ENCODE measurements around the gene GNAT3. TPM values are rescaled to one million over a fixed set of nuclear protein-coding genes. Genes with fewer than 3 reads are reported as not detected.

Gene GNAT3
- total RNA-seq, 1 donor from 2014 or later = 0.70 TPM

DNA sequence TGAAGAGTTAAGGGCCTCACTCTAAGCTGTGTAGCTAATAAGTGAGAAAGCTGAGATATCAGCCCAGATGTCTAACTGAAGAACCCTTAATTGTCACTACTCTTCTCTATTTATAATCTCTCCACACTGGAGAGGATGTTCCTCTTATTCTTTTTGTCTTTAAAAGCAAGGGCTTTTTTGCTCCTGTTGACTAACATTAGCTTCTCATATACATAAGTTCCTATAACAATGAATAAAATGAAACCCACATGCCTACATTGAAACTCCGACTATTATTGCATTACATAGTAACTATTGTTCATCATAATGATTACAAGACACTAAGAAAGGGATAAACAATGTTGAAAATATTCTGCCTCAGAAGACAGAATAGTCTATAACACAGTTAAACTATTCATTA, 67.1 kb downstream of the GNAT3 start:
- no peaks in the 10 kb centered on the region for H3K27me3 Mint-ChIP-seq

DNA sequence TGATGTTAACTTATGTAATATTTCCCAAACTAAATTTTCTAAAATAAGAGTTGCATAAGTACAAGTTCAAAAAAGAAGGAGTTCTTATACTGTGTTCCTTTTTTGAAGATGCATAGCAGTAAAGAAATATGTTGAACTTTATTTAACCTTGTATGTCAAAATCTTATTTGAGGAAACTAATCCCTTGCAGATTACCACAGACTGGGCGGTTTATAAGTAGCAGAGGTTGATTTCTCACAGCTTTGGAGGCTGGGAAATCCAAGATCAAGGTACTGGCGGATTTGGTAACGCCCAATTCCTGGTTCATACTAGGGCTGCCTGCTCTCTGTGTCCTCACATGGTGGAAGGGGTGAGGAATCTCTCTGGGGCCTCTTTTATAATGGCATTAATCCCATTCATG, 68.5 kb downstream of the GNAT3 start:
- H3K4me3 Mint-ChIP-seq = no peak overlapping the region
- H3K27me3 Mint-ChIP-seq = no peaks in the 10 kb centered on the region
- peaks cover 8% of the 10 kb centered on the region for H3K4me1 Mint-ChIP-seq (ENCODE audit: unreplicated experiment)
- no peaks in the 10 kb centered on the region for H3K9me3 Mint-ChIP-seq
- DNase-seq (ENCODE audit: extremely low spot score, unreplicated experiment) = no peak
- TF ChIP-seq CTCF (conservative IDR thresholded peaks at IDR 0.05) = no peak
- H3K36me3 Mint-ChIP-seq = no peaks in the 10 kb centered on the region
- no peak overlapping the region for H3K27ac Mint-ChIP-seq

More for the DNA sequence above, 67.1 kb downstream of the GNAT3 start:
- DNase-seq (ENCODE audit: extremely low spot score, unreplicated experiment) = no peak
- no peaks in the 10 kb centered on the region for H3K36me3 Mint-ChIP-seq
- no peaks in the 10 kb centered on the region for H3K9me3 Mint-ChIP-seq
- H3K4me3 Mint-ChIP-seq = no peak overlapping the region
- no peak overlapping the region for H3K27ac Mint-ChIP-seq
- no peak for TF ChIP-seq CTCF (conservative IDR thresholded peaks at IDR 0.05)
- peaks cover 8% of the 10 kb centered on the region for H3K4me1 Mint-ChIP-seq (ENCODE audit: unreplicated experiment)

DNA sequence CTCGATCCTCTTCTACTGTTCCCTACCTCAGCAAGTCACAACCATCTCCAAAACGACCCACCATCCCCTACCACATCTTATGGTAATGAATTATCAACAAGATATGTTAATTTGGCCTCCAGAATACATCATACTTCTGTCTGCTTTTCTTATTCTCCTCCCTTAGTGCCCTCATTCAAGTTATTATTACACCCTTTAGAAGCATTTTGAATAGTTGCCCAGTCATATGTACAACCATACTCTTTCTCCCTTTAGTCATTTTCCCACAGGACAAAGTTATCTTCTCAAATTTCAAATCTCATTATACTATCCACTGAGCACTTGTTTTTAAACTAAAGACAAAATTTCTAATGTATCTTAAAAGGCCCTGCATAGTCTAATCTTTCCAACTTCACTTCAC, 71.0 kb downstream of the GNAT3 start:
- no peaks in the 10 kb centered on the region for H3K27me3 Mint-ChIP-seq
- no peaks in the 10 kb centered on the region for H3K36me3 Mint-ChIP-seq
- no peaks in the 10 kb centered on the region for H3K9me3 Mint-ChIP-seq
- no peak for TF ChIP-seq CTCF (conservative IDR thresholded peaks at IDR 0.05)
- no peak for DNase-seq (ENCODE audit: extremely low spot score, unreplicated experiment)
- peaks cover 8% of the 10 kb centered on the region for H3K4me1 Mint-ChIP-seq (ENCODE audit: unreplicated experiment)
- no peak overlapping the region for H3K4me3 Mint-ChIP-seq
- no peak overlapping the region for H3K27ac Mint-ChIP-seq

DNA sequence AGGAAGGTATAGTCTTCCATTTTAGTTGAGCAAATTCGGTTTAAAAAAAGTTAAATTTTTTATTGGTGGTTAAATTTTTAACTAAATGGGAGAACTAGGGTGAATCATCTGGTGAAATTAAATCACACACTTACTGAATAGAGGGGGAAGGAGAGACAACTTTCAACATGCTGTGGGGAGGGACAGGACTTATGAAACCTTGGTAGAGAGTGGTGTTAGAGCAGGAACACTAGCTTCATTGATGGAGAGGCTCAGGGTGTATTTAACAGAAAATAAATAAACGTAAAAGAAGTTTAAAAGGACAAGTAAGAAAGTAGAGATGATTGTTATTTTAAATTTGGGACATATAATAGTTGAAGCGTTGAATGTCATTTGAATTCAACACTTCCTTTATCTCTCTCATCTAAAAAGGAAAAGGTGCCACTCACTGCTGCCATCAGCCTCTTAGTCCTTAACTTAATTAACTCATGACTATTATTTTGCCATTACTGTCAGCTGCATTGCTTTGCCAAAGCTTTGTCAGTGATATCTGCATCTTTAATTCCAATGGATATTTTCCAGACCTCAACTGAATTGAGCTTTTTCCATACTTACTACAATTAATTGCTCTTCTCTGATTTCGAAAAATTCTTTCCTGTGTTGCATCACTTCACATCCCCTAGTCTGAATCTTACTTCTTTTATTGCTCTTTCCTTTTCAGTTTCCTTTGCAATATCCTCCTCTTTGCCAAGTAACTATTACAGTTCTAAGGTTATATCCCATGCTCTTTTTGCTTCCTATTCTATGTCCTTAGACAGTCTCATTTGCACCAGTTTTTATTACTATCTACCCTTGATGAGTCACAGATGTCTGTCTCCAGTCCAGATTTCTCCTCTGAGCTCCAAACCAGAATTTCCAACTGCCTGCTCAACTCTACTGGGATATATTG, 71.7 kb downstream of the GNAT3 start:
- no peak for TF ChIP-seq CTCF (conservative IDR thresholded peaks at IDR 0.05)
- Mint-ChIP-seq H3K27me3 (no peaks in the 10 kb centered on the region), H3K9me3 (no peaks in the 10 kb centered on the region), H3K27ac (no peak overlapping the region), H3K4me3 (no peak overlapping the region), H3K36me3 (no peaks in the 10 kb centered on the region), H3K4me1 (ENCODE audit: unreplicated experiment) (peaks cover 8% of the 10 kb centered on the region)
- DNase-seq (ENCODE audit: extremely low spot score, unreplicated experiment) = no peak

DNA sequence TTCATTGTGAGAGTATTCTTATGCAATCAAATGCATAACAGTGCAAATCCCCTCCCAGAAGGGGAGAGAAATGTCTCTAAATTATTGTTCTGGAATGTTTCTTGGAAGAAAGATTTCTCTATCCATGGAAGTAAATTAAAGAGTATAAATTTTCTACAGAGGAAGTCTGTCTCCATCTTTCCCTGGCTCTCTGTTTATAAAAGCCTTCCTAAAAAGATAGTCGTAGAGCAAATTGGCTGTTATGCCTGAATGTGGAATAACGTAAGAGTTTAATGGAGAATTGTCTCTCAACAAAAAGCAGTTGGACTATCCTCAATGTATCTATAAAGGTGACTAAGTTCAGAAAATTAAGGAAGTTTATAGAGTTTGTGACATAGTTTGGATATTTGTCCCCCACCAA, 76.3 kb downstream of the GNAT3 start:
- H3K4me1 Mint-ChIP-seq (ENCODE audit: unreplicated experiment) = peaks cover 3% of the 10 kb centered on the region
- no peaks in the 10 kb centered on the region for H3K36me3 Mint-ChIP-seq
- H3K27ac Mint-ChIP-seq = no peak overlapping the region
- H3K27me3 Mint-ChIP-seq = no peaks in the 10 kb centered on the region
- DNase-seq (ENCODE audit: extremely low spot score, unreplicated experiment) = no peak
- H3K9me3 Mint-ChIP-seq = no peaks in the 10 kb centered on the region
- TF ChIP-seq CTCF (conservative IDR thresholded peaks at IDR 0.05) = no peak
- H3K4me3 Mint-ChIP-seq = no peak overlapping the region
